WTC11 (cell line): ENCODE results near the gene ADK. TPM values are rescaled to one million over a fixed set of nuclear protein-coding genes. Genes with fewer than 3 reads are reported as not detected.

ENCODE experiments used
- ATAC-seq: fragments of 200-7000 bp; cut with Tn5 transposase; 2 replicates; pipeline ENCODE4 v1.10.0; 2021; ENCODE audit warnings: mild to moderate bottlenecking, moderate library complexity
- CTCF ChIA-PET: fragments of 300-600 bp; sonication (Branson Sonifier 250); formaldehyde crosslinking; loops from one replicate; lab custom pipeline; 2021; ENCODE audit warnings: antibody characterized with exemption; lab: Charles Lee
- POLR2A ChIA-PET: fragments of 350-600 bp; sonication (Branson Sonifier 250); formaldehyde crosslinking; loops from one replicate; lab custom pipeline; 2021; ENCODE audit warnings: antibody characterized with exemption; lab: Charles Lee
- DNase-seq: peaks from one replicate; pipeline ENCODE4 v3.0.0; 2021; ENCODE audit warnings: low spot score
- H3K27ac Mint-ChIP-seq: 2 replicates; pipeline ENCODE4 v1.8.0; 2021; ENCODE audit warnings: mixed read lengths
- H3K27me3 Mint-ChIP-seq: 2 replicates; pipeline ENCODE4 v1.8.0; 2021; ENCODE audit warnings: low read depth, mild to moderate bottlenecking, moderate library complexity, mixed read lengths
- H3K36me3 Mint-ChIP-seq: 2 replicates; pipeline ENCODE4 v1.8.0; 2021; ENCODE audit warnings: mixed read lengths
- H3K4me1 Mint-ChIP-seq: 2 replicates; pipeline ENCODE4 v1.8.0; 2022; ENCODE audit warnings: mixed read lengths
- H3K4me3 Mint-ChIP-seq: 2 replicates; pipeline ENCODE4 v1.8.0; 2021; ENCODE audit warnings: mild to moderate bottlenecking, moderate library complexity, mixed read lengths
- H3K9me3 Mint-ChIP-seq: 2 replicates; pipeline ENCODE4 v1.8.0; 2021; ENCODE audit warnings: mixed read lengths
- ATF1 ChIP-seq: sonication (generic); formaldehyde crosslinking; IDR thresholded peaks from 2 replicates; pipeline ENCODE4 v1.8.1; 2023; ENCODE audit warnings: mild to moderate bottlenecking, moderate library complexity, missing genetic modification reagents
- ATF2 ChIP-seq: sonication (generic); formaldehyde crosslinking; IDR thresholded peaks from 2 replicates; pipeline ENCODE4 v1.8.1; 2022; ENCODE audit warnings: low read depth, missing genetic modification reagents, borderline replicate concordance
- ATF6 ChIP-seq: sonication (generic); formaldehyde crosslinking; IDR thresholded peaks from 2 replicates; pipeline ENCODE4 v1.8.1; 2023; ENCODE audit warnings: mild to moderate bottlenecking, missing genetic modification reagents
- CTCF ChIP-seq: fragments of 200-600 bp; IDR thresholded peaks from 2 replicates; pipeline ENCODE4 v1.8.0; 2022; ENCODE audit warnings: antibody characterized with exemption
- FOXJ3 ChIP-seq: sonication (generic); formaldehyde crosslinking; IDR thresholded peaks from 2 replicates; pipeline ENCODE4 v1.9.0; 2021; ENCODE audit warnings: missing genetic modification reagents, mild to moderate bottlenecking, borderline replicate concordance
- MYBL2 ChIP-seq: sonication (generic); formaldehyde crosslinking; IDR thresholded peaks from 2 replicates; pipeline ENCODE4 v1.8.1; 2023; ENCODE audit warnings: mild to moderate bottlenecking, moderate library complexity, missing genetic modification reagents
- NFE2L1 ChIP-seq: sonication (generic); formaldehyde crosslinking; IDR thresholded peaks from 2 replicates; pipeline ENCODE4 v1.8.1; 2023; ENCODE audit warnings: missing genetic modification reagents
- NR3C1 ChIP-seq: sonication (generic); formaldehyde crosslinking; conservative IDR thresholded peaks from 2 replicates; pipeline ENCODE4 v1.8.1; 2023; ENCODE audit warnings: low read depth, mild to moderate bottlenecking, missing genetic modification reagents
- OVOL2 ChIP-seq: fragments of 250-450 bp; sonication (Bioruptor Pico); IDR thresholded peaks from 2 replicates; pipeline ENCODE4 v1.9.0; 2021; ENCODE audit warnings: mild to moderate bottlenecking, borderline replicate concordance
- PRDM15 ChIP-seq: sonication (generic); formaldehyde crosslinking; IDR thresholded peaks from 2 replicates; pipeline ENCODE4 v1.8.0; 2022; ENCODE audit warnings: missing genetic modification reagents
- RELA ChIP-seq: sonication (generic); formaldehyde crosslinking; IDR thresholded peaks from 2 replicates; pipeline ENCODE4 v1.8.1; 2022; ENCODE audit warnings: missing genetic modification reagents, mild to moderate bottlenecking, borderline replicate concordance
- RORB ChIP-seq: fragments of 250-450 bp; sonication (Bioruptor Pico); IDR thresholded peaks from 2 replicates; pipeline ENCODE4 v1.9.0; 2021; ENCODE audit warnings: mild to moderate bottlenecking
- SMAD4 ChIP-seq: sonication (generic); formaldehyde crosslinking; IDR thresholded peaks from 2 replicates; pipeline ENCODE4 v1.8.0; 2022; ENCODE audit warnings: mild to moderate bottlenecking, missing genetic modification reagents
- SOX15 ChIP-seq: fragments of 250-450 bp; sonication (Bioruptor Pico); IDR thresholded peaks from 2 replicates; pipeline ENCODE4 v1.9.0; 2021; ENCODE audit warnings: mild to moderate bottlenecking
- TEAD1 ChIP-seq: sonication (generic); formaldehyde crosslinking; IDR thresholded peaks from 2 replicates; pipeline ENCODE4 v1.8.0; 2022; ENCODE audit warnings: mild to moderate bottlenecking, missing genetic modification reagents
- TEAD4 ChIP-seq: sonication (generic); formaldehyde crosslinking; IDR thresholded peaks from 2 replicates; pipeline ENCODE4 v1.8.0; 2022; ENCODE audit warnings: mild to moderate bottlenecking, missing genetic modification reagents
- ZNF138 ChIP-seq: sonication (generic); formaldehyde crosslinking; conservative IDR thresholded peaks from 2 replicates; pipeline ENCODE4 v1.8.1; 2022; ENCODE audit warnings: mild to moderate bottlenecking, moderate library complexity, missing genetic modification reagents
- total RNA-seq: library from RNA; stranded (reverse); gene quantifications from 3 replicates; pipeline ENCODE4 v1.2.3, GENCODE V29; 2021

The ADK gene
- total RNA-seq, 1 experiment from 2014 or later, result 32.7 TPM

GRCh38 chr10:74738052-74738451 is 587.0 kb downstream of the ADK start:
- Mint-ChIP-seq H3K9me3 (peaks cover 8% of the 10 kb centered on the region), H3K4me3 (no peak overlapping the region), H3K27me3 (no peaks in the 10 kb centered on the region), H3K4me1 (peaks cover 5% of the 10 kb centered on the region; the same call in 1 of the 2 replicates), H3K27ac (peak overlapping the region; percentile 32; the same call in 1 of the 2 replicates), H3K36me3 (peaks cover 2% of the 10 kb centered on the region; the same call in 1 of the 2 replicates)
- DNase-seq (no peak), ATAC-seq (no peak)
- TF ChIP-seq TEAD4 (CRISPR knock-in tag) (no peak), RORB (CRISPR knock-in tag) (no peak), RELA (no peak), OVOL2 (CRISPR knock-in tag) (no peak), ATF1 (CRISPR knock-in tag) (no peak), ATF6 (CRISPR knock-in tag) (no peak), ZNF138 (no peak), NR3C1 (CRISPR knock-in tag) (no peak), ATF2 (CRISPR knock-in tag) (no peak), PRDM15 (no peak)
- CTCF ChIA-PET, result interaction anchor here (0.6 to 1.6 kb wide), 5 partner anchors 7 to 360 kb away, joined by 3 to 6 read pairs (median 4); no protein-coding TSS in a partner anchor
- POLR2A ChIA-PET, result interaction anchor here (0.7 kb wide), 1 partner anchor 89 kb away, joined by 3 read pairs; no protein-coding TSS in a partner anchor

- no peaks in the 10 kb centered on the region for H3K27me3 Mint-ChIP-seq
- POLR2A ChIA-PET, result no interaction called here
- peaks cover 5% of the 10 kb centered on the region for H3K9me3 Mint-ChIP-seq
- TF ChIP-seq TEAD1 (CRISPR knock-in tag) (no peak), SMAD4 (CRISPR knock-in tag) (no peak), CTCF (no peak), TEAD4 (CRISPR knock-in tag) (no peak), FOXJ3 (CRISPR knock-in tag) (no peak), SOX15 (no peak), MYBL2 (CRISPR knock-in tag) (no peak), NFE2L1 (CRISPR knock-in tag) (no peak)
- TF ChIP-seq, all 79 proteins: peak for 0
- ATAC-seq (no peak), DNase-seq (no peak)
- no peak overlapping the region for H3K4me3 Mint-ChIP-seq
- no peak overlapping the region for H3K27ac Mint-ChIP-seq
- peaks cover 2% of the 10 kb centered on the region; the same call in 1 of the 2 replicates for H3K36me3 Mint-ChIP-seq
- peaks cover 5% of the 10 kb centered on the region; the same call in 1 of the 2 replicates for H3K4me1 Mint-ChIP-seq
- CTCF ChIA-PET, result interaction anchor here (0.9 to 1.6 kb wide), 5 partner anchors 8 to 497 kb away, joined by 3 to 6 read pairs (median 4); partner anchors contain the start of gene COMTD1
Measured at GRCh38 chr10:74738542-74738941, 587.5 kb downstream of the ADK start.
